Measurements from ENCODE around the gene FLNC. TPM values are rescaled to one million over a fixed set of nuclear protein-coding genes. Genes with fewer than 3 reads are reported as not detected.

The FLNC gene
- polyA plus RNA-seq, 2 of the 4 experiments (the other 2 are of a cell fraction): 0.43 to 3.4 TPM

GRCh38 chr7:128869944-128870285, 39.7 kb downstream of the FLNC start:
- Histone ChIP-seq H3K4me2 (peak overlapping the region; percentile 95), H3K27ac (peak overlapping the region; percentile 46 to 84; a peak in 4 of 6 replicates), H3K4me3 (peak overlapping the region; percentile 47), H3K4me1 (peaks cover 9% of the 10 kb centered on the region; the same call in 1 of the 3 replicates), H3K9me3 (no peaks in the 10 kb centered on the region)
- CTCF ChIA-PET: interaction anchor here (17.4 kb wide), 1 partner anchor 13 kb away, joined by 225 read pairs; no protein-coding TSS in a partner anchor
- no peak for TF ChIP-seq RNF2 (IDR thresholded peaks at IDR 0.05; ENCODE audit: borderline replicate concordance, low read depth)
- TF ChIP-seq ZFP36 (IDR thresholded peaks at IDR 0.05; ENCODE audit: borderline replicate concordance, partially characterized antibody): no peak
- TF ChIP-seq MYC (IDR thresholded peaks at IDR 0.05; ENCODE audit: borderline replicate concordance, low read length): no peak
- TF ChIP-seq, protein P1, sequence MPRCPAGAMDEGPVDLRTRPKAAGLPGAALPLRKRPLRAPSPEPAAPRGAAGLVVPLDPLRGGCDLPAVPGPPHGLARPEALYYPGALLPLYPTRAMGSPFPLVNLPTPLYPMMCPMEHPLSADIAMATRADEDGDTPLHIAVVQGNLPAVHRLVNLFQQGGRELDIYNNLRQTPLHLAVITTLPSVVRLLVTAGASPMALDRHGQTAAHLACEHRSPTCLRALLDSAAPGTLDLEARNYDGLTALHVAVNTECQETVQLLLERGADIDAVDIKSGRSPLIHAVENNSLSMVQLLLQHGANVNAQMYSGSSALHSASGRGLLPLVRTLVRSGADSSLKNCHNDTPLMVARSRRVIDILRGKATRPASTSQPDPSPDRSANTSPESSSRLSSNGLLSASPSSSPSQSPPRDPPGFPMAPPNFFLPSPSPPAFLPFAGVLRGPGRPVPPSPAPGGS (IDR thresholded peaks at IDR 0.05): no peak
- no peak for TF ChIP-seq E2F6 (IDR thresholded peaks at IDR 0.05; ENCODE audit: borderline replicate concordance, low read depth)
- TF ChIP-seq POLR2AphosphoS2 (conservative IDR thresholded peaks at IDR 0.05; ENCODE audit: low read length): no peak
- ATAC-seq (no peak), DNase-seq (ENCODE audit: low read depth in 1 of 2, low spot score in 1 of 2) (no peak), FAIRE-seq (no peak)
- POLR2A ChIA-PET: no interaction called here
- WGBS (ENCODE audit: missing lambda C conversion rate): 88% methylated on average over 12 of the region's 30 CpGs

DNA sequence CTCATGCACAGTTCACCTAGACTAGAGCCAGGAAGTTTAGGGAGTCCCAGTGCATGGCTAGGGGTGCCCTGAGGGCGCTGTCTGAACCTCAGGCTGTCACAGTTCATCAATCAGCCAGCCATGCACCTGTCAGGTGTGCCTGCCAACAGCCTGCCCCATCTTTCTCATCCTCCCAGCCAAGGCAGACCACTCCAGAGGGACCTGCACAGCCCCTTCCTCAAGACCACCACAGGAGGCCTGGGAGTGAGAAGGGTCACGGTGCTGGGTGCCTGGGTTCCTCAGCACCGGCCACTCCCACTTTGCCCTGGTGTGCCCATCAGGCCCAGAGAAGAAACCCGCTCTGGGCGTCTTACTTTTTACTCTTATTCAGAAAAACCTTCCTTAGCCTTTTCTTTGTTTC, 40.8 kb downstream of the FLNC start:
- FAIRE-seq: no peak
- Histone ChIP-seq H3K4me1 (peaks cover 9% of the 10 kb centered on the region; the same call in 1 of the 3 replicates), H3K4me2 (no peak overlapping the region), H3K4me3 (no peak overlapping the region), H3K27ac (no peak overlapping the region), H3K9me3 (no peaks in the 10 kb centered on the region)
- TF ChIP-seq HEYL (CRISPR knock-in tag; IDR thresholded peaks at IDR 0.05): no peak
- TF ChIP-seq JUNB (IDR thresholded peaks at IDR 0.05): no peak
- TF ChIP-seq ESRRA (IDR thresholded peaks at IDR 0.05; ENCODE audit: borderline replicate concordance, low read length): no peak
- TF ChIP-seq TP53 (CRISPR knock-in tag; IDR thresholded peaks at IDR 0.05): no peak
- TF ChIP-seq, protein P2, sequence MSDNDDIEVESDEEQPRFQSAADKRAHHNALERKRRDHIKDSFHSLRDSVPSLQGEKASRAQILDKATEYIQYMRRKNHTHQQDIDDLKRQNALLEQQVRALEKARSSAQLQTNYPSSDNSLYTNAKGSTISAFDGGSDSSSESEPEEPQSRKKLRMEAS (IDR thresholded peaks at IDR 0.05): no peak
- TF ChIP-seq MAZ (IDR thresholded peaks at IDR 0.05; ENCODE audit: borderline replicate concordance, low read depth, low read length): no peak
- TF ChIP-seq ZNF302 (CRISPR knock-in tag; IDR thresholded peaks at IDR 0.05): no peak
- no peak for TF ChIP-seq HOXB13 (CRISPR knock-in tag; IDR thresholded peaks at IDR 0.05; ENCODE audit: low read depth)
- no peak for TF ChIP-seq CBX8 (IDR thresholded peaks at IDR 0.05)
- WGBS (ENCODE audit: missing lambda C conversion rate): 87% methylated on average over 5 of the region's 5 CpGs
- CTCF ChIA-PET: interaction anchor here (0.6 to 17.4 kb wide), 3 partner anchors 12 to 114 kb away, joined by 3 to 225 read pairs (median 5); no protein-coding TSS in a partner anchor
- ATAC-seq: no peak
- DNase-seq (ENCODE audit: low read depth in 1 of 2, low spot score in 1 of 2): no peak
- POLR2A ChIA-PET: no interaction called here

GRCh38 chr7:128872394-128872824, 42.2 kb downstream of the FLNC start:
- WGBS (ENCODE audit: missing lambda C conversion rate): 23% methylated on average over 4 of the region's 13 CpGs
- no peaks in the 10 kb centered on the region for H3K9me3 ChIP-seq
- POLR2A ChIA-PET: interaction anchor here (1.2 kb wide), 1 partner anchor 9 kb away, joined by 3 read pairs; the partner anchor contains the start of gene ATP6V1F
- CTCF ChIA-PET: interaction anchor here (1.2 to 17.4 kb wide), 5 partner anchors 10 to 85 kb away, joined by 3 to 225 read pairs (median 3); partner anchors contain the start of gene ATP6V1F
- H3K4me1 ChIP-seq: peaks cover 9% of the 10 kb centered on the region; the same call in 1 of the 3 replicates
- no peak overlapping the region for H3K4me3 ChIP-seq
- no peak overlapping the region for H3K27ac ChIP-seq
- H3K4me2 ChIP-seq: no peak overlapping the region
- peak; percentile 28 to 50; a peak in 3 of 6 replicates for ATAC-seq
- no peak for FAIRE-seq
- DNase-seq (ENCODE audit: low read depth in 1 of 2, low spot score in 1 of 2): no peak
- TF ChIP-seq PHF8 (IDR thresholded peaks at IDR 0.05; ENCODE audit: borderline replicate concordance, low read depth): no peak
- TF ChIP-seq RARB (CRISPR knock-in tag; IDR thresholded peaks at IDR 0.05): no peak
- TF ChIP-seq RAD21 (conservative IDR thresholded peaks at IDR 0.05 in 1 of 2, IDR thresholded peaks at IDR 0.05 in 1 of 2): no peak
- TF ChIP-seq, protein P3, sequence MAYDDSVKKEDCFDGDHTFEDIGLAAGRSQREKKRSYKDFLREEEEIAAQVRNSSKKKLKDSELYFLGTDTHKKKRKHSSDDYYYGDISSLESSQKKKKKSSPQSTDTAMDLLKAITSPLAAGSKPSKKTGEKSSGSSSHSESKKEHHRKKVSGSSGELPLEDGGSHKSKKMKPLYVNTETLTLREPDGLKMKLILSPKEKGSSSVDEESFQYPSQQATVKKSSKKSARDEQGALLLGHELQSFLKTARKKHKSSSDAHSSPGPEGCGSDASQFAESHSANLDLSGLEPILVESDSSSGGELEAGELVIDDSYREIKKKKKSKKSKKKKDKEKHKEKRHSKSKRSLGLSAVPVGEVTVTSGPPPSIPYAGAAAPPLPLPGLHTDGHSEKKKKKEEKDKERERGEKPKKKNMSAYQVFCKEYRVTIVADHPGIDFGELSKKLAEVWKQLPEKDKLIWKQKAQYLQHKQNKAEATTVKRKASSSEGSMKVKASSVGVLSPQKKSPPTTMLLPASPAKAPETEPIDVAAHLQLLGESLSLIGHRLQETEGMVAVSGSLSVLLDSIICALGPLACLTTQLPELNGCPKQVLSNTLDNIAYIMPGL (CRISPR knock-in tag; IDR thresholded peaks at IDR 0.05; ENCODE audit: borderline replicate concordance): no peak
- TF ChIP-seq ELK1 (IDR thresholded peaks at IDR 0.05; ENCODE audit: low read depth, low read length): no peak
- TF ChIP-seq FOSB (CRISPR knock-in tag; IDR thresholded peaks at IDR 0.05): no peak
- TF ChIP-seq EHF (CRISPR knock-in tag; IDR thresholded peaks at IDR 0.05): no peak
- TF ChIP-seq CHD4 (IDR thresholded peaks at IDR 0.05; ENCODE audit: borderline replicate concordance): no peak
- TF ChIP-seq, protein P1 (IDR thresholded peaks at IDR 0.05): no peak
- TF ChIP-seq PBX3 (IDR thresholded peaks at IDR 0.05): no peak
- TF ChIP-seq SREBF2 (IDR thresholded peaks at IDR 0.05): no peak
- TF ChIP-seq KDM5A (IDR thresholded peaks at IDR 0.05): no peak
